ENCODE data around the gene KRT3. TPM values are rescaled to one million over a fixed set of nuclear protein-coding genes. Genes with fewer than 3 reads are reported as not detected.

KRT3 gene
- total and polyA plus RNA-seq, 10 of the 15 experiments (the other 5 are each of a cell fraction or from before 2014, with no cell fraction given), result not detected

- Histone ChIP-seq H3K4me3 (no peak overlapping the region), H3K79me2 (ENCODE audit: control insufficient read depth, insufficient read depth, low read length) (no peaks in the 10 kb centered on the region), H4K20me1 (ENCODE audit: control insufficient read depth, insufficient read depth) (no peaks in the 10 kb centered on the region; the same call in 1 of the 2 replicates), H3K4me2 (ENCODE audit: control insufficient read depth, insufficient read depth) (no peak overlapping the region), H3K9ac (ENCODE audit: control insufficient read depth, insufficient read depth, low read length) (no peak overlapping the region), H3K4me1 (ENCODE audit: control insufficient read depth, insufficient read depth, low read length) (no peaks in the 10 kb centered on the region), H3K27ac (ENCODE audit: control insufficient read depth, insufficient read depth) (no peak overlapping the region), H2AFZ (ENCODE audit: control insufficient read depth, low read depth, low read length) (no peak overlapping the region), H3K27me3 (replicated peaks in 1 of 2; ENCODE audit: control insufficient read depth in 2 of 2, insufficient read depth in 2 of 2, low read length in 1 of 2) (peaks cover 0 to 6% of the 10 kb centered on the region in 2 experiments; a peak in 1 of 4 replicates), H3K36me3 (ENCODE audit: control insufficient read depth in 2 of 2, insufficient read depth in 2 of 2, low read length in 1 of 2) (no peaks in the 10 kb centered on the region), H3K9me3 (replicated peaks; ENCODE audit: control insufficient read depth, insufficient read depth, low read length) (no peaks in the 10 kb centered on the region)
- DNase-seq (ENCODE audit: low read depth, low spot score) (no peak), ATAC-seq (no peak), FAIRE-seq (no peak)
- no TSS peak for BruUV-seq (replicated peaks)
- WGBS (ENCODE audit: insufficient coverage, insufficient replicate concordance, low lambda C conversion rate, missing lambda C conversion rate), result 22% methylated on average over 4 of the region's 4 CpGs
- SMC1A ChIA-PET (ENCODE audit: uncharacterized antibody, unreplicated experiment), result no interaction called here
- intact Hi-C loops (cut with micrococcal nuclease; ENCODE audit: unreplicated experiment) (no loop called here), in situ Hi-C loops (cut with MboI) (no loop called here)
- CTCF ChIA-PET, result no interaction called here
- RAD21 ChIA-PET (ENCODE audit: unreplicated experiment), result no interaction called here
- POLR2A ChIA-PET, result no interaction called here
- TF ChIP-seq TCF3 (IDR thresholded peaks at IDR 0.05; ENCODE audit: borderline replicate concordance, insufficient read depth, low read depth, low read length) (no peak), MEF2B (IDR thresholded peaks at IDR 0.05; ENCODE audit: partially characterized antibody, poor library complexity, severe bottlenecking) (no peak), TBL1XR1 (IDR thresholded peaks at IDR 0.05; ENCODE audit: low read depth, low read length) (no peak), IKZF1 (conservative IDR thresholded peaks at IDR 0.05) (no peak), ZBTB40 (IDR thresholded peaks at IDR 0.05; ENCODE audit: borderline replicate concordance) (no peak), NFXL1 (IDR thresholded peaks at IDR 0.05; ENCODE audit: borderline replicate concordance) (no peak), KAT2A (conservative IDR thresholded peaks at IDR 0.05; ENCODE audit: control insufficient read depth, low read depth, low read length) (no peak), SIN3A (IDR thresholded peaks at IDR 0.05; ENCODE audit: low read depth, low read length) (no peak), POLR2AphosphoS2 (IDR thresholded peaks at IDR 0.05; ENCODE audit: low read depth, low read length) (no peak), MLLT1 (IDR thresholded peaks at IDR 0.05) (no peak), ZSCAN29 (IDR thresholded peaks at IDR 0.05) (no peak), ZNF687 (IDR thresholded peaks at IDR 0.05) (no peak)
Observed at GRCh38 chr12:52821071-52821730, 25.3 kb upstream of the KRT3 start.

Data from GM12878 (cell line).